NCI-H510A treated with DMSO at 0.1 percent for 48 hours (cell line): ENCODE data around the gene SLC24A3.

Experiments
- DNase-seq: peaks from one replicate; lab custom pipeline; 2025; lab: John Stamatoyannopoulos, UW

Gene SLC24A3

DNA sequence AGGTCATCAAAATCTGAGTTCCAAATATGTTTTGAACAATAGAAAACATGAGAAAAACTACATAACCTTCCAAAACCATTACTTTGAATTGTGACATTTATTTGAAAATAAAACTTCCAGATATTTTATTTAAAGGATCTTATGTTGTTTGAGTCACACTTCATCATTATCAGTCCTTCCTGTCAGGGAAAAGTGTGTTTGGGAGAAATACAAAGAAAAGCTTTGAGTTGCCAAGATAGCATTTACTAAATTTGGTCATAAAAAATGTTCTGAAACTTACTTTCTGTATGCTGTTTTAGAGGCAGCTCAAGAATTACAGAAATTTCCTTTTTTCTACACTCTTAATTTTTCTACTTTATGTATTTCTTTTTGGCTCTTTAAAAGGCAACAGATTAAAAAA is 337.5 kb downstream of the SLC24A3 start:
- DNase-seq = no peak

- peak; percentile 68 for DNase-seq
These were observed 340.1 kb downstream of the SLC24A3 start for GRCh38 chr20:19552221-19553180.

GRCh38 chr20:19554666-19555065 is 342.2 kb downstream of the SLC24A3 start:
- no peak for DNase-seq

DNA sequence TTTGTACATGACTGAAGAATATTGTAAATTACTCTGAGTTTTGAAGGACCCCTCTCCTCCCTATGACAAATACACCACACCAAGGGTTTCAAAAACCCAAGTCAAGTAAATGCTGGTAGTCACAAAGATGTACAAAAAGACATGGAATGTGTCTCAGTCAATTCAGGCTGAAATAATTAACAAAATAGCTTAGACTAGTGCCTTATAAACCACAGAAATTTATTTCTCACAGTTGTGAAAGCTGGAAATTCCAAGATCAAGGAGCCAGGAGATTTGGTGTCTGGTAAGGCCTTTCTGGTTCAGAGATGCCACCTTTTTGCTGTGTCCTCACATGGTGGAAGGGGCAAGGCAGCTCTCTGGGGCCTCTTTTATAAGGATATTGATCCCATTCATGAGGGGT is 343.3 kb downstream of the SLC24A3 start:
- DNase-seq = no peak

DNA sequence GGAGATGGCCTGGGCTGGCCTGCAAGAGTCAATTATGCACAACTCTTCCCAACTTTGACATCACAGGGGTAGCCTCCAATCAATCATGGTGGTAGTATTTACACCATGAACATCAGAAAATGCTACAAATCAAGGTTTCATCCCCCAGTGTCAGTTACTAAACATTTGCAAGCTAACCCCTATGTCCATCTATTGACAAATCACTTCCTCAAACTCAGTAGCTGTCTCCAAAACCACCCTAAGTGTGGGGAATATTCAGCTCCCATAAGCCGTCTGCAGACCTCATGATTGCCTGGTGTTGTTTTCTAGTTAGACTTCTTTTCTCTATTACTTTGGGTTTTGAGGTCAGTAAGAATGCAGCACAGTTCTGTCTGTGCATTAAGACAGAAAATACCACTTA is 344.8 kb downstream of the SLC24A3 start:
- no peak for DNase-seq

DNA sequence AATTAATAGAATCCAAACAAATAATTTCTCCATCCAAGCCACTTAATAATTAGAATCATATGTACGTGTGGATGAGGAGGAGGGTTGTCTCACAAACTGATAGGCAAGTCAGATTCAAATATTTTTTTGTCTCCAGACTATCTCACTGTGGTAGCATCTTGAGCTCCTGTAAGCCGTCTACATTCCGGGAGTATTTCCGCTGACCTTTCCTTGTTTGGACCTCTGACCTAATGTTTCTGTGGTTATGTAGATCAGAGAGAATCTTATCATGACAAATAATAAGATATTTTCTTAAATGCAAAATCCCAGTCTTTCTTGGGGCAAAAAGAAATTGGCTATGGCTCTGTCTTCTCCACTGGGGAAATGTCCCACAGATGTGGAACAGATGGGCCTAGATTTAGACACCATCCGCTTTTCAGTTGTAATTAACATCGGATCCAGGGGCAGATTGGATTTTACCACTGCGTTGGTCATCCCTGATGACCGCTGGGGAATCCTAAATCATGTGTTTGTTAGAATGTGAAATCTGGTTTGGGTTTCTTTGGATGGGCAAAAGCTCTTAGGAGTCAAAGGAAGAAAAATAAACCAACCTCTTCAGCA is 348.5 kb downstream of the SLC24A3 start:
- no peak for DNase-seq

GRCh38 chr20:19562426-19562825 is 350.0 kb downstream of the SLC24A3 start:
- peak; percentile 22 for DNase-seq

GRCh38 chr20:19564261-19564660 is 351.8 kb downstream of the SLC24A3 start:
- DNase-seq = no peak

DNA sequence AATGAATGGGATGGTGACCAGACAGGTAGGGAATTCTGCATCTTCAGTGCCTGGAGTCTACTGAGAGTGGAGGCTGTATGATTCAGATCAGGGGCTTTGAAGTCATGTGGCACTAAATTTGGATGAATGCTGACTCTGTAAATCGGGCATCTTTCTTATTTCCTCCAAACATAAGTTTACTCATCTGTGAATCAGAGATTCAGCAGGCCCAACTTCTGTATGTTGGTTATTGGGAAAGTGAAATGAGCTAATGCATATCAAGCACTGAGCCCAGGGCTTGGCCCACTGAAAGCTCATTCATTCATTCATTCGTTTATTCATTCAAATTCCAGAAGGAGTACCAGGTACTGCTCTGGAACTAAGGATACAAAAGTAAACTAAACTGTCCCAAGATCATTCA is 353.3 kb downstream of the SLC24A3 start:
- no peak for DNase-seq

GRCh38 chr20:19566226-19566945 is 353.9 kb downstream of the SLC24A3 start:
- DNase-seq = no peak

GRCh38 chr20:19568128-19568527 is 355.7 kb downstream of the SLC24A3 start:
- DNase-seq = no peak

DNA sequence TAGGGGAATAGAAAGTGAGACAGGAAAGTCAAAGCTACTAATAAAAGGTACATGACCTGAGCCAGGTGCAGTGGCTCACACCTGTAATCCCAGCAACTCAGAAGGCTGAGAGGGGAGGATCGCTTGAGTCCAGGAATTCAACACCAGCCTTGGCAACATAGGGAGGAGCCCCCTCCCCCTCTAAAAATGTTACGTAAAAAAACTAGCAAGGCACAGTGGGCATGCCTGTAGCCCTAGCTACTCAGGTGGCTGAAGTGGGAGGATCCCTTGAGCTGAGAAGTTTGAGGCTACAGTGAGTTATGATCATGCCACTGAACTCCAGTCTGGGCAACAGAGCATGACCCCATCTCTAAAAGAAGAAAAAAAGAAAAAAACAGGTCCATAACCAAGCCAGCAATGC is 359.6 kb downstream of the SLC24A3 start:
- no peak for DNase-seq

- DNase-seq = no peak
These were observed 365.2 kb downstream of the SLC24A3 start for GRCh38 chr20:19577692-19578091.

- DNase-seq = no peak
These were observed 370.3 kb downstream of the SLC24A3 start for GRCh38 chr20:19582782-19583181.

DNA sequence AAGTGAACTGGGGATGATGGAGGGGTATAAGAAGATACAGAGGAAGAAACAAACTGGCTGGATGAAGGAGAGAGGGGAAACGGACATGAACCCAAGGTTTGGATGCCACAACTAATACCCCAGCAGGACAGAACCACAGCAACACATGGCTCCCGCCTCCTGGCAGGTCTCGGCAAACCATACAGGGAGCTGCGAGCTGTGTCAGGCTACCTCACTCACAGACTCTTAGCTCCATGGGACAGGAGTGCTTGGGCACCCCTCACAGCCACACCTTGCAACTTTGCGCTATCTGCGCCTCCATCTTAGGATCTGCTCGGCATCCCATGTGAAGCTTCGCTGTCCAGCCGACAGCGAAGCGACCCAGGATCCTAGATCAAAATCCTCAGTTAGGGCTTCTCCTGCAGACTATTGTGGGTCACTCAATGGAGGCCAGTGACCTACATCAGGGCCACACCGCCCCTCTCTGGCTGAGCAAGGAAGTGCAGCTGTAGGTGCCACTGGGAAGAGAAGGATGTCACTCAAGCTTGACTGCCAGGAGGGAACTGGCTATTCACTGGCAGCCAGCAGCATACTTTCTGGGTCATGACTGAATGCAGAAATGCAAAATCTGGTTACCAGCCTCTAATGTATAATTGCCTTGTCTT is 371.2 kb downstream of the SLC24A3 start:
- DNase-seq = peak; percentile 87

DNA sequence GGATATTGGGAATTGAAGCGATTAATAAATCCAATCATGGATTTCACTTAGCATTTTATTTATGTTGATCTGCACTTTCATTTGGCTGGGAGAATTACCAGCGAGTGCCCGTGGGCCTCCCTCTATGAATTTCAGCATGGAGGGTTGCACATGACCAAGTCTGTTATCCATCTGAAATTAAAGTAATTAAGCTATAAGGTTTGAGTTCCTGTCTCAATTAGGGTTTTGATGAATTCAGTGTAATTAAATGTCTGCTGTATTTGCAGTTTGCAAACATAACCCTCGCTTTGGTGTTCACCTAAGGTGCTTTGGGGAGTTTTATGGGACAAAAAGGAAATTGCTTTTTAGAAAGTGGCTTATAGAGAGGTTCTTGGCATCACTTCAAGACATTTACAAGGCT is 375.8 kb downstream of the SLC24A3 start:
- DNase-seq = no peak

GRCh38 chr20:19588732-19589131 is 376.3 kb downstream of the SLC24A3 start:
- no peak for DNase-seq

GRCh38 chr20:19589787-19590362 is 377.4 kb downstream of the SLC24A3 start:
- DNase-seq = no peak

GRCh38 chr20:19590382-19590781 is 377.9 kb downstream of the SLC24A3 start:
- no peak for DNase-seq

- DNase-seq = no peak
These were observed 381.3 kb downstream of the SLC24A3 start for GRCh38 chr20:19593762-19594161.

DNA sequence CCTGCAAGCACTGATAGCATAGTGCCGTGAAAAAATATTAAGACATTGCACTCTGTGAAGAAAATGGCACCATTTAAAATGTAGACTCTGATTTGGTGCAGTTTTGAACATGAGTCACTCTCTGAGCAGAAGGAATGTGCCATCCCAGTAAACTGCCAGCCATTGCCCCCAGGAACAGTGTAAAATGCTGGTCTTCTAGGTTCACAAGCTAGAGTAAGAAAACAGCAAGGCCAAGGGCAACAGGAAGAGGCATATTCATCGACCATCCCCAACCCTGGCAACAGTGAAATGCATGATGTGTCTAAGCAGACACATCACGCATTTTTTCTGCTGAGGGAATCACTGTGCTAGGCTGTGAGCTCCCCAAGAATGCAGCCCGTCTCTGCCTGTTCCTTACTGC is 382.5 kb downstream of the SLC24A3 start:
- DNase-seq = no peak
